ENCODE results near the gene FMNL2.

Gene FMNL2

DNA sequence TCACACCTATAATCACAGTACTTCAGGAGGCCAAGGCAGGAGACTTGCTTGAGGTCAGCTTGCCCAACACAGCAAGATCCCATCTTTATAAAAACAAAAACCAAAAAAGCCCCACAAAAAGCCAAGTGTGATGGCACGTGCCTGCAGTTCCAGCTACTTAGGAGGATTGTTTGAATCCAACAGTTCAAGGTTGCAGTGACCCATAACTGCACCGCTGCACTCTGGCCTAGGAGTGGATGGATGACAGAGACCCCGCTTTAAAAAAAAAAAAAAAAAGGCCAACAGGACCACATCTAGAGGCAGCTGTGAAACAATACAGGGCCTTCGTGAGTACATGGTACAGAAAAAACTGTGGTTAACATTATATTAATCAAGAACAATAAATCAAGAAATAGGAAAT is 326.1 kb downstream of the FMNL2 start:
- TF ChIP-seq, protein P1, sequence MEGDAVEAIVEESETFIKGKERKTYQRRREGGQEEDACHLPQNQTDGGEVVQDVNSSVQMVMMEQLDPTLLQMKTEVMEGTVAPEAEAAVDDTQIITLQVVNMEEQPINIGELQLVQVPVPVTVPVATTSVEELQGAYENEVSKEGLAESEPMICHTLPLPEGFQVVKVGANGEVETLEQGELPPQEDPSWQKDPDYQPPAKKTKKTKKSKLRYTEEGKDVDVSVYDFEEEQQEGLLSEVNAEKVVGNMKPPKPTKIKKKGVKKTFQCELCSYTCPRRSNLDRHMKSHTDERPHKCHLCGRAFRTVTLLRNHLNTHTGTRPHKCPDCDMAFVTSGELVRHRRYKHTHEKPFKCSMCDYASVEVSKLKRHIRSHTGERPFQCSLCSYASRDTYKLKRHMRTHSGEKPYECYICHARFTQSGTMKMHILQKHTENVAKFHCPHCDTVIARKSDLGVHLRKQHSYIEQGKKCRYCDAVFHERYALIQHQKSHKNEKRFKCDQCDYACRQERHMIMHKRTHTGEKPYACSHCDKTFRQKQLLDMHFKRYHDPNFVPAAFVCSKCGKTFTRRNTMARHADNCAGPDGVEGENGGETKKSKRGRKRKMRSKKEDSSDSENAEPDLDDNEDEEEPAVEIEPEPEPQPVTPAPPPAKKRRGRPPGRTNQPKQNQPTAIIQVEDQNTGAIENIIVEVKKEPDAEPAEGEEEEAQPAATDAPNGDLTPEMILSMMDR (IDR thresholded peaks at IDR 0.05; ENCODE audit: control insufficient read depth, extremely low read depth, insufficient read depth), result no peak
- H3K4me3 ChIP-seq (ENCODE audit: low read depth, low read length), result no peak overlapping the region
- no peak for DNase-seq (ENCODE audit: low read depth)

DNA sequence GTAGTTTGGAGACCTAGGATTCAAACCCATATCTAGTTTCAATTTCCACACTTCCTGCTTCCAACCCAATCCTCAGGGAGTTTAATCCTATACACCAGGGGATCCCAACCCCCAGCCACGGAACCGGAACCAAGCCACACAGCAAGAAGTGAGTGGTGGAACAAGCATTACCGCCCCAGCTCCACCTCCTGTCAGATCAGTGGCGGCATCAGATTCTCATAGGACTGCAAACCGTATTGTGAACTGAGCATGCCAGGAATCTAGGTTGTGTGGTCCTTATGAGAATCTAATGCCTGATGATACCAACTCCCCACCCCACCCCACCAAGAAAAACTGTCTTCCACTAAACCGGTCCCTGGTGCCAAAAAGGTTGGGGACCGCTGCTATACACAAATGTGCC is 329.8 kb downstream of the FMNL2 start:
- no peak overlapping the region for H3K4me3 ChIP-seq (ENCODE audit: low read depth, low read length)
- no peak for DNase-seq (ENCODE audit: low read depth)
- TF ChIP-seq, protein P1 (IDR thresholded peaks at IDR 0.05; ENCODE audit: control insufficient read depth, extremely low read depth, insufficient read depth), result no peak

DNA sequence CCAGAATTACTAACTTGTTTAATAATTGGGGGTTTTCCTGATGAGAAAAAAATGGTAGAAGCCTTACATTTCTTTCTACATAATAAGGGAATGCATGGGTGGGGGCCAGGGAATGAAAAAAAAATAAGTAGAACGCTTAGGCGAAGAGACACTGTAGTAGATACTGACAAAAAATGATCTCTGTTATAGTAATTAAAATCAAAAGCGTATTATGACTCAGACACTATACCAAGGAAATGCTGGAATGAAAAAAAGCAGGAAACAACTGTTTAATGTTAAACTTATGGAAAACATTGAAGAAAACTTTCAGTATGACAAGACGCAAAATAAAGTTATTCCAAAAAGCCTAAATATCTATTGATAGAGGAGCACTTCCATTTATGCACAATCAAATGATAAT is 339.4 kb downstream of the FMNL2 start:
- TF ChIP-seq, protein P1 (IDR thresholded peaks at IDR 0.05; ENCODE audit: control insufficient read depth, extremely low read depth, insufficient read depth), result no peak
- no peak overlapping the region for H3K4me3 ChIP-seq (ENCODE audit: low read depth, low read length)
- DNase-seq (ENCODE audit: low read depth), result no peak

DNA sequence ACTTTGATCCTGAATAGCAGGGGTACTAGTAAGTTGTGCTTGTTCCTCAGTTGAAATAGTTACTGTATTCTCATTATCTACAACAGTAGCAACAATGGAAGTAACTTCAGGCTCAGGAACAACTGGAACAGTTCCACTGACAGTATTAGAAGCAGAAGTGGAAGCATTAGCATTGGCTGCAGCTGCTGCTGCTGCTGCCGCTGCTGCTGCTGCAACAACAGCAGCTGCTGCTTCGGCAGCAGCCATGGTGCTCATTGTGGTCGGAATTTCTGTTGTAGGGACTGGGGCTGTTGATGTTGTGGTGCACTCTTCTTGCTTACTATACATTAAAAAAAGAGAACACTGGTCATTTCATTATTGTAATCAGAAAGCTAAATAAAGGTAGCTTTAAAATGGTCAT is 341.5 kb downstream of the FMNL2 start:
- DNase-seq (ENCODE audit: low read depth), result no peak
- no peak overlapping the region for H3K4me3 ChIP-seq (ENCODE audit: low read depth, low read length)
- TF ChIP-seq, protein P1 (IDR thresholded peaks at IDR 0.05; ENCODE audit: control insufficient read depth, extremely low read depth, insufficient read depth), result no peak

DNA sequence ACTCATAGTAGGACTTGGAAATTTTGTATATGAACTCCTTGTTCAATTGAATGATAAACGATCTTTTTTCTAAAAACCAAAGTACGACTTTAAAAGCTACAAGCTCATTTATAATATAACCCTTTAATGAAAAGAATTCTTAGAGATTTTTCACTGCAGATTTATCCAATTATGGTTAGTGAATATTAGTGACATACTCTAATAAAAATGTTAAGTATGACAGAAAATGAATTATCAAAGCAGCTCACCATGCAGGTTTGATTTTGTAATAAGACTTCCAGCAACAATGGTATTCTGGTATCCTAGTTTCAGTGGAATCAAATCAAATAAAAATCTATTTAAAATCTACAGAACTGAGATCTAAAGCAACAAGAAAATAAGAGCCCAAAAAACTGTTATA is 343.8 kb downstream of the FMNL2 start:
- TF ChIP-seq, protein P1 (IDR thresholded peaks at IDR 0.05; ENCODE audit: control insufficient read depth, extremely low read depth, insufficient read depth), result no peak
- no peak for DNase-seq (ENCODE audit: low read depth)
- H3K4me3 ChIP-seq (ENCODE audit: low read depth, low read length), result no peak overlapping the region

DNA sequence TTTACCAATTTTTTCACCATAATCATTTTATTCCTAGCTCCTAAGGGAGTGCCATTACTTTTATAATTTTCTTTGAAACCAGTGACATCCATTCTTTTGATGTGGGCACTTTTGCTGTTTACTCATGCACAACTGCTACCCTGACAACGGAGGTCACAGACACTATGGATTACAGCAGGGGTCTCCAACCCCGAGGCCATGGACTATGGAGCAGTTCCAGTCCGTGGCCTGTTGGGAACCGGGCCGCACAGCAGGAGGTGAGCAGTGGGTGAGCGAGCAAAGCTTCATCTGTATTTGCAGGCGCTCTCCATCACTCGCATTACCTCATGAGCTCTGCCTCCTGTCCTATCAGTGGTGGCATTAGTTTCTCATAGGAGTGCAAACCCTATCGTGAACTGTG is 347.7 kb downstream of the FMNL2 start:
- no peak overlapping the region for H3K4me3 ChIP-seq (ENCODE audit: low read depth, low read length)
- DNase-seq (ENCODE audit: low read depth), result no peak
- TF ChIP-seq, protein P1 (IDR thresholded peaks at IDR 0.05; ENCODE audit: control insufficient read depth, extremely low read depth, insufficient read depth), result no peak

DNA sequence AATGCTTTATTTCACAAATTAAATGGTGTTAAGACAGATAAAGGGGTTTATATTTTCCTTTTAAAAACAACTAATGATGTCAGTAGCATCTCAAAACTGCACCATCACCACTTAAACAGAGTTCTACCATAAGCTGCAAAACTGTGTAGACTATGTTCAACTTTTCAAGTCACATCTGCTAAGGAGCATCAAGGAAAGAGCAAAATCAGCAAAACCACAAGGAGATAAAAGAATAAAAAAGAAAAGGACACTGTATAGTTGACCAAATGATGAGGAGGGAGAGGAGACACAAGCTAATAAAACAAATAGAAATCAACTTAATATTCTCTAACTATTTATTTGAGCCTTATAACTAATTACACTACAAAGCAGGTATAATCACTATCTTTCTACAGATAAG is 348.4 kb downstream of the FMNL2 start:
- DNase-seq (ENCODE audit: low read depth), result no peak
- H3K4me3 ChIP-seq (ENCODE audit: low read depth, low read length), result no peak overlapping the region
- TF ChIP-seq, protein P1 (IDR thresholded peaks at IDR 0.05; ENCODE audit: control insufficient read depth, extremely low read depth, insufficient read depth), result no peak

Measured in LNCaP clone FGC (cell line).